Transverse colon (tissue), 4 donors: ENCODE measurements around the gene ATAD3C.

Source experiments
- CTCF ChIP-seq, 5 experiments: fragments of 200-600 bp in 3 of 5; fragments of 450-650 bp in 2 of 5; sonication (generic) in 3 of 5; IDR thresholded peaks; 1 replicate in 2 of 5; 2 replicates in 3 of 5; pipeline ENCODE4 v1.5.1; 2016 to 2017; ENCODE audit warnings: antibody characterized with exemption in 5 of 5, inconsistent platforms in 3 of 5, mild to moderate bottlenecking in 2 of 5, moderate library complexity in 1 of 5
- POLR2AphosphoS5 ChIP-seq, 3 donors: sonication (generic); formaldehyde crosslinking; IDR thresholded peaks; one replicate each; pipeline ENCODE4 v1.6.1; 2016; ENCODE audit warnings: antibody characterized with exemption in 3 of 3

DNA sequence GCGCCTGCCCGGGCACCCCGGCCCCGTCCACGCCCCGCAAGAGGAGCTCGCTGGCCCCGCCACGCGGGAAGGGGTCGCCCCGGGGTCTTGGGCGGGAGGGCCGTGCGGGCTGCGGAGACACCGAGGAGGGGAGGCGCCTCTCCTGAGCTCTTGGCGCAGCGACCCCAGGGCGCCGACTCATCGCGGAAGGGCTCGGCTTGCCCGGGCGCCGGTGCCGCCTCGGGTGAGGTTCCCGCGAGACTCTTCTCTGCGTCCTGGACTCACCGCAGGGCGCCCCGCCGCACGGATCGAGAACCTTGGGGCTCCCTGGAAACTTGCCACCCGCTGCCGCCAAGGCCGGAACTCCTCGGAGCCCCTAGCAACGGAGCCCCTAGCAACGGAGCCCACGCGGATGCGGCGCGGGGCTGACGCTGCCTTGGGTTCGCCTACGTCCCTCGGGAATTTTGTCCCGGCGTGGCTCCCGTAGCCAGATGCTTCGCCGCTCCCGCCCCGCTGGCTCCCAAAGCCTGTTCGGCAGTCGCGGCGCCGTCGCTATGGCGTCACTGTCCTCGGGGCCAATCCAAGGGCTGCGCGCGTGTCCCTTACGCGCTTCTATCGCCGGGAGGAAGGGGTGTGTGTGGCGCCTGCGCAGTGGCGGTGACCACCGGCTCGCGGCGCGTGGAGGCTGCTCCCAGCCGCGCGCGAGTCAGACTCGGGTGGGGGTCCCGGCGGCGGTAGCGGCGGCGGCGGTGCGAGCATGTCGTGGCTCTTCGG lies 62.2 kb downstream of the ATAD3C start, which contains the start of gene ATAD3A:
- peak; percentile 82 to 94 (median 84) for TF ChIP-seq POLR2AphosphoS5 (IDR thresholded peaks at IDR 0.05)
- TF ChIP-seq CTCF (IDR thresholded peaks at IDR 0.05): no peak
